NCI-H510A (cell line): ENCODE data around the gene DNAJB6.
A peak's percentile ranks its signal among the peaks of the same experiment; 100 is the strongest.
"Not testable (repeated sequence)": the region's sequence is repeated elsewhere in the genome, so short reads cannot be mapped to it uniquely, and the experiment has no call there.

Experiments
- DNase-seq: peaks from one replicate; lab custom pipeline; 2025; lab: John Stamatoyannopoulos, UW

The DNAJB6 gene

DNA sequence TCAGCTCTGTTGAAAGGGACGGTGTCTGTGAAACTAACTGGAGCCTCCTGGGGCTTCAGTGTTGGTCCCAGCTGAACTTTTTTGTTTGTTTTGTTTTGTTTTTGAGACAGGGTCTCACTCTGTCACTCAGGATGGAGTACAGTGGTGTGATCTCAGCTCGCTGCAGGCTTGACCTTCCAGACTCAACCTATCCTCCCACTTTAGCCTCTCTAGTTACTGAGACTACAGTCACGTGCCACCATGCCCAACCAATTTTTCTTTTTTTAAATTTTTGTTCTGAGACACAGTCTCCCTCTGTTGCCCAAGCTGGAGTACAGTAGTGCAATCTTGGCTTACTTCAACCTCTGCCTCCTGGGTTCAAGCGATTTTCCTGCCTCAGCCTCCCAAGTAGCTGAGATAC, 13.4 kb upstream of the DNAJB6 start:
- DNase-seq, result no peak

DNA sequence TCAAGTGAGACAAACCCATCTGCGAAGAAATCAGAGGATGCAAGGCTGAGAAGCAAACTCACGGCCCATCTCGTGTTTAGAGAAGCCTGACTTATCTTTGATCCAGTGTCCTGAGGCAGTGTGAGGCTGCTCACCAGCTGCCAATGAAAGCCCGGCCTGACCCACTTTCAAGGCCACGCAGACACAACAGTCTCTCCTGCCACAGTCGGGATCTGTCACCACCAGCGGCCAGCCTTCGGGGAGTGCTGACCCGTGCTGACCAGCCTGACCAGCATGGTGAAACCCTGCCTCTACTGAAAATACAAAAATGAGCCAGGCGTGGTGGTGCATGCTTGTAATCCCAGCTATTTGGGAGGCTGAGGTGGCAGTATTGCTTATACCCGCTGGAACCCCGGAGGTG, 7.4 kb upstream of the DNAJB6 start:
- no peak for DNase-seq

DNA sequence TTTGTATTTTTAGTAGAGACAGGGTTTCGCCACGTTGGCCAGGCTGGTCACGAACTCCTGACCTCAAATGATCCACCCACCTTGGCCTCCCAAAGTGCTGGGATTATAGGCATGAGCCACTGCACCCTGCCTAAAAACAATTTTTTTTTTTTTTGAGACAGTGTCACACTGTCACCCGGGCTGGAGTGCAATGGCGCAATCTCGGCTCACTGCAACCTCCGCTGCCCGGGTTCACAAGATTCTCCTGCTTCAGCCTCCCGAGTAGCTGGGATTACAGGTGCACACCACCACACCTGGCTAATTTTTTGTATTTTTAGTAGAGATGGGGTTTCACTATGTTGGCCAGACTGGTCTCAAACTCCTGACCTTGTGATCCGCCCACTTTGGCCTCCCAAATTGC, 6.2 kb upstream of the DNAJB6 start:
- DNase-seq, result not testable (repeated sequence)

DNA sequence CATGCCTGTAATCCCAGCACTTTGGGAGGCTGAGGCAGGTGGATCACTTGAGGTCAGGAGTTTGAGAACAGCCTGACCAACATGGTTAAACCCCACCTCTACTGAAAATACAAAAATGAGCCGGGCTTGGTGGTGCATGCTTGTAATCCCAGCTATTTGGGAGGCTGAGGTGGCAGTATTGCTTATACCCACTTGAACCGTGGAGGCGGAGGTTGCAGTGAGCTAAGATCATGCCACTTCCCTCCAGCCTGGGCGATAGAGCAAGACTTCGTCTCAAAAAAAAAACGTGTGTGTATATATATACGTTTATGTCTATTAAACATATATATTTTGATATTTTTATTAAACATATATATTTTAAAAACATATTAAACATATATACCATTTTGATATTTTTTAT, 5.8 kb upstream of the DNAJB6 start:
- not testable (repeated sequence) for DNase-seq

DNA sequence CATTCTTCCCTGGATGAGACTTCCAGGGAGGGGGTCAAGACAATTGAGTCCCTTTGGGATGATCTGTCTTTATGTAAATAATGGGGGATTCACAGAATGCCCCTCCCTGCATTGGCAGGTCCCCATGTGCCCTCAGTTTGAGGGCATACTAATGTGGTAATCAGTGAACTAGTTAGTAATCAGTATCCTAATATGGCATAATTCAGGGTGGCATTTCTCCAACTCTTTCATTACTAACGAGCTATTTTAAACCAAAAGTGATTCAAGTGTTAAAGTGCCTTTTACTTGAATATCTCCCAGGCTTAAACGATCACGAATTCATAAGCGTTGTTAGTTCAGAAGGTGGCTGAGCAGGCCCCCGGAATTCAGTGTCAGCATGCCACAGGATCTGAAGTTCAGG, 1.6 kb upstream of the DNAJB6 start:
- DNase-seq, result no peak

DNA sequence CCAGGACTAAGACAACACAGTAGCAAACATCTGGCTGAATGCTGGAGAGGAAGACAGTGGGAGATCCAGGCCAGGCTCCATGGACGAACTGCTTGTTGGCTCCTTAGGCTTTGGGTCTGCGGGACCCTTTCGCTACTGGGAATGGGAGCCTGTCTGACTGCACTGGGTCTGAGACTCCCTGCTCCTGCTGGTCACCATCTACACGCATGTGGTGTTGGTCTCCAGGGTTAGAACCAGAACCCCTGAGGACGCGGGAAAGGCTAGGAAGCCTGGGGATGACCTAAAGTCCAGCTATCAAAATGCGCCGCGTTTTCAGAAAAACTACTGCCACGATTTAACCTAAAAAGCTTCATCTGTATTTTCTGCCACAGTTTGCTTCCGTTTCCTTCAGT, 817 bp upstream of the DNAJB6 start:
- DNase-seq, result no peak

DNA sequence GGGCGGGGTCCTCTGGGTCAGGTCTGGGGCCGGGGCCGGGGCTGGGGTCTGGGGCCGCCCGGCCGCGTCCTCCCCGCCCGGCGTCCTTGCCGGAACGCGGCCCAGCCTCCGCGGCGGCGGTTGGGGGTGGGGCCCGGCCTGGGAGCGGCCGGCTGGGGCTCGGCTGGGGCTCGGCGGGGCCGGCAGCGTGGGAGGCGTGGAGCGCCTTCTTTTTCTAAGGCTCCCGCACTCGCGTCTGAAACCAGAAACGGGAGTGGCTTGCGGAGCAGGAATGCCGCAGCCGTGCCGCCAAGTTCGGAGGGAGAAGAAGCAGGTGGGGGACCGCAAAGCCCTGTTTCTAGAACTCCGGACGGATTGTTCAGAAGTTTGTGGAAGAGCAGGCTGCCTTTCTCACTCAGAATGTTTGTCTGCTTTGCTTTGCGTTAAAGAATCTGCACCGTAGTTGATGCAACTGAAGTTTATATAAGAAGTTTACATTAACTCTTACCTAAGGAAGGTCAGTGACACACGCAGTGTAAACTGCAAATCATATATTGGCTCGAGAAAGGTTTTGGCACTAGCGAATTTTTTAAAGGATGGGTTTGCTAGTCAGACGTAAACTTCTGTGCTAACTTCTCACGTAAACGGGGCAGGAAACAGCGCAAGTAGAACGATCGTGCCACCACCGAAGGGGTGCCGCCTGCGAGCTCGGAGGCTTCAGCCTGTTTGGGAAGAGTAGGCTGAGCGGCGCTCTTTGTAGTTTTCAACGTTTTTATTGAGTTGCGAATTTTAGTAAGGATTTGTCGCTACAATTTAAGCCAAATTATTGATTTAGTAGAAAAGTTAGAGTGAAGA, 729 bp downstream of the DNAJB6 start:
- no peak for DNase-seq

DNA sequence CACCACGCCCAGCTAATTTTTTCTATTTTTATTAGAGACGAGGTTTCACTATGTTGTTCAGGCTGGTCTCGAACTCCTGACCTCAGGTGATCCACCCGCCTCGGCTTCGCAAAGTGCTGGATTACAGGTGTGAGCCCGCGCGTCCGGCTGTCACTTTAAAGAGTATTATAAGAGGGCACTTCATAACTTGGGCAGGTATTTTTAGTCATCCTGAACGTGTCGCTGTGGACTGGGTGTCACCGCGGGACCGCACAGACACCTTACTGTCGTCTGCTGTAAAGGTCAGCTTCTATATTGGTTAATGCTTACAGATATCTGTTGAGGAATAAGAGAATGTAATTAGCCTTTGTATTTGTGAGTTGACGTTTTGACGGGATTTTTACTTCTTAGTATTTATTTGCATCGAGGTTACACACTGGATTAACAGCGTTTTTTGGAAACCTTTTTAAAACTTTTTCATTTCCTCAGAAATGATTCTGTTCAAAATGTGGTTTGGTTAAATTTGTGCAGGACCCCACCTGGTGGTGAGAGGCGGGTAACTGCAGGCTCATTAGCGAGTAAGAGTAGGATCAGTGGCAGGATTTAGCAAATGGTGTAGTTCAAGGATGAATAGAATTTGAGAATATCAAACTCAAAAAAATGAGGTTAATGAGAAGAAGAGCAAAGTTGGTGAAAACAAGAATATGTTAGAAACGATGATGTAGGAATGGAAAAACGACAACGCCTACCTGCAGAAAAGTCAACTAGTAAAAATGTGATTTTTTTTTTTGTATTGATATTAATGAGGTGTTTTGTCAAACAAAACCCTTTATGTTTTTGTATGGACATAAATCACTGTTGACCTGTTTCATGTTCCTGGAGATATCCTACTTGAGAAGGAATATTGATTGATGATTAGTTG, 3.2 kb downstream of the DNAJB6 start:
- DNase-seq, result peak; percentile 27

DNA sequence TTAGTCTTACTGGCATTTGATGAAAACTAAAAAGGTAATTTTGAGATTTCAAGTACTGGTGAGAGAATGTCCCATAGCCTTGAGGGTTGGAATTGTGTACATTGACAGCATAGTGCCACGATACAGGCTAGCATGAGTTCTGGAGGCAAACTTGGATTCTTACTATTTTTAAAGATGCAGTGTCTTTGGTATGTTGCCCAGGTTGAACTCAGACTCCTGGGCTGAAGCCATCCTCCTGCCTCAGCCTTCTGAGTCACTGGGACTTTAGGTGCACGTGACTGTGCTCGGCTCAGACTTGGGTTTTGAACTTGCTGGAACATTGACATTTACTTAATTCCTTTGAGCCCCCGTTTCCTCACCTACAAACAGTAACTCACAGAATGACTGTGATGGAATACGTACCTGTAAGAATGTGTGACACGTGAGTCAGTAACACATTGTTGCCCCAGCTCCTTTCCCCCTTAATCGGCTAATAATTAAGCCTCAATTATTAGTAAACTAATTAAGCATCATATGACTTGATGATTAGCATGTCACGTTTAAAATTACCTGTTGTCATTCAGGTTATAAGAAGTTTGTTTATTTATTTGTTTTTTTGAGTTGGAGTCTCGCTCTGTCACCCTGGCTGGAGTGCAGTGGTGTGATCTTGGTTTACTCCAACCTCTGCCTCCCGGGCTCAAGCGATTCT, 10.6 kb downstream of the DNAJB6 start:
- DNase-seq, result no peak

DNA sequence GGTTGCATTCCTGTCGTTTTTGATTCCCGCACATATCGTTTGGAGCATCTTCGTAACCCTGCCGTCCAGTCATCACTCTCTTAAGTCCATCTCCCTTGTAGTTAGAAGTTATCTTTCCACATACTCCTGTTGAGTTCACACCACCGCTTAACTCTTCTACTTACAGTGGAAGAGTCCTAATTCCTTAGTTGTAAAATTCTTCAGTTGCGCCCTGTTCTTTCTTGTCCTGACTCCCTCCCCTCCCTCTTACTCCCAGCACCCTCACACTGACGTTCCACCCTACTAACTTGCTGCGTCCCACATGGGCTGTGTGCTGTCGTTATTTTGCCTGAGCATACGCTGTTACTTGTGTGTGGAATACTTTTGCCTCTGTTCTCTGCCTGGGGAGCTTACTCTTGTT, 11.7 kb downstream of the DNAJB6 start:
- no peak for DNase-seq

DNA sequence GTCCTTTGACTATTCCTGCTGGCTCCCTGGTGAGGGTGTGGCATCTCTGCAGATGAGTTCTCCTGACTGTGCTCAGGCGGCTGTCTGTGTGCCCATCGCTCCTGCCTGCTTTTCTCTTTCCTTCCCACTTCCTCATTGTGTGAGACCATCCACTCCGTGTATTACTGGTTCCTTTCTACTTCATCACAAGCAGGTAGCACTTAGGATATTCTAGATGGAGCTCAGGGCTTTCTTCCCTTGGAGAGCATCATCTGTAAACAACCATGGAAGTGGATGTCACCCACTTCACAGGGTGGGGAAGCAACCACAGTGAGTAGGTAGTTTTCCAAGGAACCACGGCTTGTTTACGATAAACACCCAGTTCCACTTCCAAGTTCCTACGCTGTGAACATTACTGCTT, 15.7 kb downstream of the DNAJB6 start:
- DNase-seq, result no peak

DNA sequence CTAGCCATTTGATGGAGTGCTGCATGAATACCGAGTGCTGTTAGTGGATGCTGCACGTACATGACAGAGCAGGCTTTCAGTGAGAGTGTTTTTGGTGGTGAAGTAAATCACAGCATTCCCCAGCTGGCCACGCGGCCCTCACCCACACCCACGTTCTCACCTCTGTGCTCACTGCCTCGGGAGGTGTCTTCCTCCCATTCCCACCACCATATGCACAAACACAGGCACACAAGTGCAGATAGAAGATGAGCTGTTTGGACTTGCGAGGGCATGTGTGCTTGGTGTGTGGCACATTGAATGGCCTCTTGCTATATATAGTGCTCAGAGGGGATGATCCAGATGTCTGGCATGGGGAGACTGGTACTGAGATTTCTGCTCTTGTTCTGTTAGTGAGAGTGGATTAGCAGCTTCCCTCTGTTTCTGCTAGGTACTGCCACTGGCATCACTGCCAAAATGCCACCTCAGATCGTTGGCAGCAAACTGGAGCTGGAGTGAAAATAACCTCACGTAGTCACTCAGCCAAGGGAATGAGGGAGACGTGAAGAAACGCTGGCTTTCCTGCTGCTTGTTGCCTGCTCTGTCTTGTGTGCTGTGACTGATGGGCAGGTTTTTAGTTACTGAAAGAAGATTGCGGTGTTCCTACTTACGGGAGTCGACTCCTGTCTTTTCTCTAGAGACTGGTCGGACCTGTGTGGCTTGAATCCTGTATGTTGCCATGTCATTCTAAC, 19.1 kb downstream of the DNAJB6 start:
- no peak for DNase-seq

DNA sequence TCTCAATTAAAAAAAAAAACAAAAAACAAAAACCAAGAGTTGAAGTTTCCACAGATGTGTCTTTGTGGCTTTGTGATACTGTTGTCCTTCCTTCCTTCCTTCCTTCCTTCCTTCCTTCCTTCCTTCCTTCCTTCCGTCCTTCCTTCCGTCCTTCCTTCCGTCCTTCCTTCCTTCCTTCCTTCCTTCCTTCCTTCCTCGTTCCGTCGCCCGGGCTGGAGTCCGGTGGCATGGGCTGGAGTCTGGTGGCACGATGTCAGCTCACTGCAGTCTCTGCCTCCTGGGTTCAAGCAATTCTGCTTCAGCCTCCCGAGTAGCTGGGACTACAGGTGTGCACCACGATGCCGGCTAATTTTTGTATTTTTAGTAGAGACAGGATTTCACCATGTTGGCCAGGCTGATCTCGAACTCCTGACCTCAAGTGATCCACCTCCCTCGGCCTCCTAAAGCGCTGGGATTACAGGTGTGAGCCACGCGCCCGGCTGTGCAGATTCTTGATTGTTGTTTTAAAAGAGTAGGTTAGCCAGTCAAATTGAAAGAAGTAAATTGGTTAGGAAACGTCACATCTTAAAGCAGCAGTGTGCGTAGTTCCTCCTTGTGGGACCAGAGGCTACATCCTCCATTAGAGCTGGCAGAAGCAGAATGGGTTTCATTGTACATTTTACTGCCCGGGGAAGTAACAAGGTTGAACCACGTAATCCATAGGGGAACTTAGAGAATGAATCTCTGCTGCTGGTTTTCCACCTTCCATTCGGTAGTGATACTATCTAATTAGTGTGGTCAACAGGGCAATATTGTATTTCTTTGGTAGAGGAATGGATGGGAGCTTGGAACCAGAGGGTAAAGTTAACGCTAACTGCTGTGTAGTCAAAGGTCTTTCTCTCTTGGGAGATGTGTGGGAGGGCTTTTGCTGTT, 20.6 kb downstream of the DNAJB6 start:
- DNase-seq, result no peak

DNA sequence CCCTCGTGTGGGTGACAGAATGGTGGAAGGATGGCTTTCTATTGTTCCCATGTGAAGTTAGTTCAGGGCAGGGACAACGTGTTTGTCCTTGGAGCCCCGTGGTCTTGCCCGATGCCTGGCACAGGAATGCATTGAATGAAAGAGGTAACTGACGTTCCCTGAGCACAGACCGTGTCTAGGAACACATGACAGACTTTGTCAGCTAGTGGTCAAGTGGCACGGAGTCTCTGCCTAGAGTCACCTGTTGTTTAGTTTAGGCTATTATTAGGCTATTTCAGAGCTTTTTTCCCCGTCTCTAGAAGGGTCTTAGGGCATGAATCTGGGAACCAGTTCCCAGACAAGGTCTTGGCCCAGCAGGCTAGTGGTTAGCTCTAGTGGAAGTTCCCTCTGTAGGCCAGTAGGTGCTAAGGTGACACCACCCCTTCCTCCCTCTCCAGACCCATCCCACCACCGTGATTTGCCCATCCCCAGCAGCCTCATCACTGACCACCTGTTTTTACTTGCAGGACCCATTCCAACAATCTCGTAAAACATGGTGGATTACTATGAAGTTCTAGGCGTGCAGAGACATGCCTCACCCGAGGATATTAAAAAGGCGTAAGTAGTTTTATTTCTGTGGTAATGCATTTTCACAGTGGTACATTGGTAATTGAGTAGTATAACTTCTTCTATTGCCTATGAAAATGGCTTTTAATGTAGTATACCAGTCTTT, 21.4 kb downstream of the DNAJB6 start:
- DNase-seq, result no peak

DNA sequence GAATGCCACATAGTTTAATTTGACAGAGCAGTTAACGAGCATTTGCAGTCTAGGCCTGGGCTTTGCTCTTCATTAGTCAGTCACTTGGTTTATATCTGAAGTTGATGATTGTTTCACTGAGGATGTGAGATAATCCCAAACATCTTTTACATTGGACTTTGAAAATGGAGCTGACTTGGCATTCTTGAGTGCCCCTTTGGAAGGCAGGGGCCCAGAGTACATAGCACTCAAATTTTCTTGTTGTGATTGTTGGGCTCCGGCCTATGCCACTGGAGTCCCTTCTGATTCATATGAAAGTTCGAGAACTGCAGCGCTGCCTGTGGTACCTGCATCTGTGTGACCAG, 21.9 kb downstream of the DNAJB6 start:
- no peak for DNase-seq

DNA sequence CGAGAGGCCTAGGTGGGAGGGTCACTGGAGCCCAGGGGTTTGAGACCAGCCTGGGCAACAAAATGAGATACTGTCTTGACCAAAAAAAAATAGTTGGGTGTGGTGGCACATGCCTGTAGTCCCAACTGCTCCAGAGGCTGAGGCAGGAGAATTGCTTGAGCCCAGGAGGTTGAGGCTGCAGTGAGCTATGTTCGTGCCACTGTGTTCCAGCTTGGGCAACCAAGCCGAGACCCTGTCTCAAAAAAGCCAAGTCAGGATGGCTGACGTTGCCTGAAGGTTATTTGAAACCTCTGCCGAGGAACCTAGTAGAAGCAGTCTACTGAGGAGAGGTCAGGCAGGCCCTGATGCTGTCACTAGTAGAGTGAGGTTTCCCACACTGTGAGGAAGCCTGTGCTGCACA, 22.8 kb downstream of the DNAJB6 start:
- DNase-seq, result no peak

DNA sequence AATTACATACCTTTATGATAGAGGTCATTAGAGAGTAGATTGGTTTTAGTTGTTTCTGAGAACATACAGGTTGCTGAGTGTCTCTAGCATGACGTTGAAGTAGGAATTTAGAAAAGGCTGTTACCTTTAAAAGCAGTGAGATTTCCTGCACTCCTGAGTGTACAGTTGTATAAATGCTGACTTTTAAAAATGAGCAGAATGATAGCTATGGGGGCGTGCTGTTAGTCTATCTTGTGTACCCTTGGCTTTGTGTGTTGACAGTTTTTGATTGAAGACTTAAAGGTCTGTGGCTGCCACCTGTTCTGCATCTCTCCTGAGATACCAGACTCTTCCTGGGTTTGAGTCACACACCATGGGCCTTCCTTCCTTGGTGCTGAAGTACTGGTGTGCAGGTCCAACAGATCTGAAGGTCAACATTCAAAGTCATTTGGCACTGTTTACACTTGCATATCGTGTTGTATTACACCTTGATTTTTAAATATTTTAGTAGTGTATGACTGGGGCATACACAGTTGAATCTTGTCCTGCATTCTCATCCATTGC, 23.8 kb downstream of the DNAJB6 start:
- DNase-seq, result no peak

DNA sequence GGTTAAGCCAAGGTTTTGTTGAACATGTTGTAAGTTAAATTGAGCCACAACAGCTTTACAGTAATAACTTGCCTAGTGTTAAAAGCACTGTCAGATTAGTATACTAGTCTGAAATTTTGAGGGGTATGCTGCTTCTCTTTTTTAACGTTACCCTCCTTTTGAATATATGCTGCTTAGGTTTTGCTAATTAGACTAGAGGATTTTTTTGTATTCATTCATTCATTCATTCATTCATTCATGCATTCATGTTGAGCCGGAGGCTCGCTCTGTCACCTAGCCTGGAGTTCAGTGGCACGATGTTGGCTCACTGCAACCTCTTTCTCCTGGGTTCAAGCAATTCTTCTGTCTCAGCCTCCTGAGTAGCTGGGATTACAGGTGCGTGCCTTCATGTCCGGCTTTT, 24.7 kb downstream of the DNAJB6 start:
- DNase-seq, result no peak

DNA sequence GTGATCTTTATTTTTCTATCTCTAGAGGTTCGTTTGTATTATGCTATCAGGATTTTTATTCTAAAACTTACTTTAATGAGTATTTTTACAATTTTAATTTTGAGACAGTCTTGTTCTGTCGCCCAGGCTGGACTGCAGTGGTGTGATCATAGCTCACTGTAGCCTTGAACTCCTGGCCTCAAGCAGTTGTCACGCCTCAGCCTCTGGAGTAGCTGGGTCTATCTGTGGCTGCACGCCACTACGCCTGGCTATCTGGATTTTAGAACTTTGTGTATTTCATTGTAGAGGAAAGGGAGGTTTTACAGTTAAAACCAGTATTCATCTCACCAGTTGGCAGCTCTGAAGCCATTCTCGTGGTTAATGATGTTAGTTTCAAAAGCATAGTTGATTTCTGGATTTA, 25.9 kb downstream of the DNAJB6 start:
- no peak for DNase-seq

DNA sequence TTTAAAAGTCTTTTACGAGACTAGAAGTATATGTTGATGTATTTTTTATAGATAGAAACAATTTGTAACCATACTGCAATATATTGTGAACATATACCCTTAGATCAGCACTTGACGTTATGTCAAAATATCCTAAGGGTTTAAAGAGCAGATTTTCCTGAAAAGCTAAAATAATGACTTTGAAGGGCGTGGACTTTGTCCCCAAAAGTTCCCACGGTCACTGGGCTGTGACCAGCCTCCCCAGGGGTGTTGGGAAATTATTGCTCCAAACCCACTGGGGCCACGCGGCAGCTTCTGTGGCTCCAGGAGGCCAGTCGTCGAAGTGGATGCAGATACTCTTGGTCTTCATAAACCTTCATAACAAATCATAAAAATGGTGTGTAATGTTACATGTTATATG, 29.9 kb downstream of the DNAJB6 start:
- DNase-seq, result no peak
